CD4-positive, alpha-beta T cell (primary cell): Measurements from ENCODE around the gene CEP192. TPM values are rescaled to one million over a fixed set of nuclear protein-coding genes. Genes with fewer than 3 reads are reported as not detected.

Source experiments
- ATAC-seq: fragments of 200-7000 bp; cut with Tn5 transposase; one replicate; pipeline ENCODE4 v1.10.0; 2022; ENCODE audit warnings: mild to moderate bottlenecking; ENCODE audit not compliant: poor library complexity
- CTCF ChIA-PET: fragments of 350-600 bp; sonication (Branson Sonifier 250); formaldehyde crosslinking; loops from one replicate; lab custom pipeline; 2021; ENCODE audit warnings: antibody characterized with exemption, inconsistent platforms; lab: Charles Lee
- POLR2A ChIA-PET: fragments of 350-600 bp; sonication (Branson Sonifier 250); formaldehyde crosslinking; loops from one replicate; lab custom pipeline; 2021; ENCODE audit warnings: antibody characterized with exemption, inconsistent platforms; lab: Charles Lee
- DNase-seq, 14 experiments: peaks; one replicate each; pipeline ENCODE4 v3.0.0-alpha.2; 2013 to 2020; ENCODE audit warnings: mixed read lengths in 2 of 14
- H3K27ac ChIP-seq, 2 donors: one replicate each; pipeline versions ENCODE4 v1.5.1 to v1.7.0; 2013; ENCODE audit warnings: low read length in 2 of 2, low read depth in 1 of 2, mild to moderate bottlenecking in 1 of 2
- H3K27me3 ChIP-seq, 2 experiments: 1 replicate in 1 of 2; 2 replicates in 1 of 2; pipeline versions ENCODE4 v1.6.1 to v1.7.0; 2013; ENCODE audit warnings: low read length in 2 of 2, control low read depth in 1 of 2, mild to moderate bottlenecking in 1 of 2, moderate library complexity in 1 of 2; ENCODE audit not compliant: insufficient read depth in 2 of 2, control insufficient read depth in 1 of 2
- H3K36me3 ChIP-seq: one replicate; pipeline ENCODE4 v1.6.1; 2013; ENCODE audit warnings: low read length, control low read depth; ENCODE audit not compliant: insufficient read depth
- H3K4me1 ChIP-seq: one replicate; pipeline ENCODE4 v1.6.1; 2013; ENCODE audit warnings: low read length, control low read depth; ENCODE audit not compliant: insufficient read depth
- H3K4me3 ChIP-seq: one replicate; pipeline ENCODE4 v1.5.1; 2013; ENCODE audit warnings: mild to moderate bottlenecking, low read length, moderate library complexity
- H3K9me3 ChIP-seq, 2 experiments: 1 replicate in 1 of 2; 2 replicates in 1 of 2; pipeline versions ENCODE4 v1.6.1 to v1.7.0; 2013; ENCODE audit warnings: low read length in 2 of 2, mild to moderate bottlenecking in 2 of 2, control low read depth in 1 of 2, moderate library complexity in 1 of 2; ENCODE audit not compliant: control insufficient read depth in 1 of 2, insufficient read depth in 1 of 2
- H3K27ac Mint-ChIP-seq: one replicate; pipeline ENCODE4 v1.8.0; 2020; ENCODE audit warnings: mixed read lengths
- H3K27me3 Mint-ChIP-seq: one replicate; pipeline ENCODE4 v1.8.0; 2021; ENCODE audit warnings: mixed read lengths
- H3K36me3 Mint-ChIP-seq: one replicate; pipeline ENCODE4 v1.8.0; 2021; ENCODE audit warnings: low read depth, mixed read lengths
- H3K4me1 Mint-ChIP-seq: one replicate; pipeline ENCODE4 v1.8.0; 2021; ENCODE audit warnings: low read depth, mixed read lengths
- H3K4me3 Mint-ChIP-seq: one replicate; pipeline ENCODE4 v1.8.0; 2020; ENCODE audit warnings: mild to moderate bottlenecking, mixed read lengths
- H3K9me3 Mint-ChIP-seq: one replicate; pipeline ENCODE4 v1.8.0; 2020; ENCODE audit warnings: mixed read lengths
- intact Hi-C, 2 experiments: fragments of 100-400 bp; cut with DNase I in 1 of 2; cut with micrococcal nuclease in 1 of 2; formaldehyde crosslinking; loops; one replicate each; pipeline versions ENCODE4 v1.15.1 to v1.9.0; 2023 to 2025; cut with DNase I, micrococcal nuclease
- total RNA-seq, 174 experiments: library from RNA in 2 of 174; stranded (reverse) in 2 of 174; gene quantifications; one replicate each; pipeline ENCODE4 v1.2.3 and lab custom pipeline; 2021 to 2026
- TF ChIP-seq, protein P1 (sequence below): fragments of 200-600 bp; IDR thresholded peaks from one replicate; pipeline ENCODE4 v1.8.0; 2022; ENCODE audit warnings: antibody characterized with exemption, mild to moderate bottlenecking

CEP192 gene
- total RNA-seq, 2 experiments from 2014 or later = 23.4 to 25.0 TPM

DNA sequence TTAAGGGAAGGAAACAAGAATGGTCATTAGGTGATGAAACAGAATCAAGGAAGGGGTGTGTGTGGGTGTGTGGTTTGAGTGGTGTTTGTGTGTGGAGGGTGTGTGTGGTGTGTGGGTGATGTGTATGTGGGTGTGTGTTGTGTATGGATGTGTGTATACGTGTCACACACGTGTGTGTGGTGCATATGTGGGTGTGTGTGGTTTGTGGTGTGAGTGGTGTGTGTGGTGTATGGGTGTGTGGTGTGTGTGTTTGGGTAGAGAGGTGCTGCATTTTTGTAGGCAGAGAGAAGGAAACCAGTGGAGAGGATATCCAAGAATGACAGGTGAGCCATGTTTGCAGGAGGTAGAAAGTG is 1.1 kb upstream of the CEP192 start:
- H3K4me1 Mint-ChIP-seq = peaks cover 21% of the 10 kb centered on the region
- POLR2A ChIA-PET = interaction anchor here (1.6 to 2.0 kb wide), 6 partner anchors 15 to 613 kb away, joined by 3 to 47 read pairs (median 12); partner anchors contain the start of genes AFG3L2, CEP76, PSMG2 and PTPN2

DNA sequence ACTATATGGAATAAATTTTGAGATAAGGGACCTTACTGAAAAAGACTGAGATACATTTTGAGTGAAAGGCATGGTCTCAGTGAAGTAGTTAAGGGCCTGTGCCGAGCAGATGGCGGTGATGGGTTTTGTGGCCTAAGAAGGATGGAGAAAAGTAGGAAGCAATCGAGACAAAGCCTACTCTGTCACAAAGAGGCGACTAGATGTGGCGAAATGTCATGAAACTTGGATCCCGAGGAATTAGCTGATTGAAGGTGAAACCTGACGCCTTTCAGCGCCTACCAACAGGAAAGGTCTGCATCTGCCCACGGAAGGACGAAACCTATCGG is 558 bp upstream of the CEP192 start:
- H3K9me3 Mint-ChIP-seq = no peaks in the 10 kb centered on the region
- no peaks in the 10 kb centered on the region for H3K27me3 Mint-ChIP-seq
- no peaks in the 10 kb centered on the region for H3K9me3 ChIP-seq
- peaks cover 26% of the 10 kb centered on the region for H3K4me1 ChIP-seq
- TF ChIP-seq, protein P1, sequence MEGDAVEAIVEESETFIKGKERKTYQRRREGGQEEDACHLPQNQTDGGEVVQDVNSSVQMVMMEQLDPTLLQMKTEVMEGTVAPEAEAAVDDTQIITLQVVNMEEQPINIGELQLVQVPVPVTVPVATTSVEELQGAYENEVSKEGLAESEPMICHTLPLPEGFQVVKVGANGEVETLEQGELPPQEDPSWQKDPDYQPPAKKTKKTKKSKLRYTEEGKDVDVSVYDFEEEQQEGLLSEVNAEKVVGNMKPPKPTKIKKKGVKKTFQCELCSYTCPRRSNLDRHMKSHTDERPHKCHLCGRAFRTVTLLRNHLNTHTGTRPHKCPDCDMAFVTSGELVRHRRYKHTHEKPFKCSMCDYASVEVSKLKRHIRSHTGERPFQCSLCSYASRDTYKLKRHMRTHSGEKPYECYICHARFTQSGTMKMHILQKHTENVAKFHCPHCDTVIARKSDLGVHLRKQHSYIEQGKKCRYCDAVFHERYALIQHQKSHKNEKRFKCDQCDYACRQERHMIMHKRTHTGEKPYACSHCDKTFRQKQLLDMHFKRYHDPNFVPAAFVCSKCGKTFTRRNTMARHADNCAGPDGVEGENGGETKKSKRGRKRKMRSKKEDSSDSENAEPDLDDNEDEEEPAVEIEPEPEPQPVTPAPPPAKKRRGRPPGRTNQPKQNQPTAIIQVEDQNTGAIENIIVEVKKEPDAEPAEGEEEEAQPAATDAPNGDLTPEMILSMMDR = no peak
- peaks cover 3% of the 10 kb centered on the region for H3K36me3 ChIP-seq
- ChIA-PET CTCF (interaction anchor here (1.0 to 1.2 kb wide), 2 partner anchors 14 to 263 kb away, joined by 3 read pairs; no protein-coding TSS in a partner anchor), POLR2A (interaction anchor here (0.7 to 2.0 kb wide), 11 partner anchors 15 to 621 kb away, joined by 3 to 47 read pairs (median 4); partner anchors contain the start of genes AFG3L2, CEP76, PSMG2 and PTPN2)
- H3K4me3 ChIP-seq = peak overlapping the region; percentile 85
- intact Hi-C loops = loop anchor here (2.0 to 10.0 kb wide), 6 partner anchors 42 to 737 kb away; partner anchors contain the start of genes AFG3L2 (in 1 of the 2), CEP76 (in 1 of the 2), FAM210A (in 1 of the 2) and PSMG2 (in 1 of the 2)
- ATAC-seq (no peak), DNase-seq (no peak)
- no peak overlapping the region for H3K4me3 Mint-ChIP-seq
- H3K4me1 Mint-ChIP-seq = peaks cover 21% of the 10 kb centered on the region
- H3K27me3 ChIP-seq = no peaks in the 10 kb centered on the region
- peaks cover 20% of the 10 kb centered on the region for H3K36me3 Mint-ChIP-seq
- H3K27ac Mint-ChIP-seq = peak overlapping the region; percentile 83
- H3K27ac ChIP-seq = peak overlapping the region in 1 of 2 donors; percentile 53

More for the DNA sequence above, 1.1 kb upstream of the CEP192 start:
- Mint-ChIP-seq H3K4me3 (no peak overlapping the region), H3K9me3 (no peaks in the 10 kb centered on the region), H3K27me3 (no peaks in the 10 kb centered on the region), H3K36me3 (peaks cover 23% of the 10 kb centered on the region), H3K27ac (peak overlapping the region; percentile 83)
- no peaks in the 10 kb centered on the region for H3K36me3 ChIP-seq
- H3K4me3 ChIP-seq = peak overlapping the region; percentile 85
- H3K27me3 ChIP-seq = no peaks in the 10 kb centered on the region
- DNase-seq (peak in 4 of 14 experiments; percentile 3 to 44 (median 28)), ATAC-seq (no peak)
- TF ChIP-seq, protein P1 = no peak
- H3K4me1 ChIP-seq = peaks cover 23% of the 10 kb centered on the region
- intact Hi-C loops = loop anchor here (2.0 to 10.0 kb wide), 6 partner anchors 41 to 737 kb away; partner anchors contain the start of genes AFG3L2 (in 1 of the 2), CEP76 (in 1 of the 2), FAM210A (in 1 of the 2) and PSMG2 (in 1 of the 2)
- no peaks in the 10 kb centered on the region for H3K9me3 ChIP-seq
- H3K27ac ChIP-seq = no peak overlapping the region
- CTCF ChIA-PET = no interaction called here

DNA sequence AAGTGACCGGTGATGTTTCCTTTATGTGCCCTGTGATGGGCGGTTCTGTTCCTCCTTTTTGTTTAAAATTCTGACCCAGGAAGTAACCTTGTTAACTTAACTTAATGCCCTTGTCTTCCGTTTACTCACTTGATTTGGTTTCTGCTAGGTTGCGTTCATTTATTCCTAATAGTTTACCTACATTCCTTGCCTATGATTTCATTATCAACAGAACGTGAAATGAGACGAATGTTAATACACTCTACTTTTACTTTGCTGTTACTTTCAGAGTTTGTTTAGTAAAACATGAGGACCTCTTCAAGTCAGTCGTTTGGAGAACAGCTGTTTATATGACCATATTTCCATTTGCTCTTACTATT is 638 bp downstream of the CEP192 start:
- Mint-ChIP-seq H3K9me3 (no peaks in the 10 kb centered on the region), H3K27me3 (no peaks in the 10 kb centered on the region), H3K4me1 (peaks cover 21% of the 10 kb centered on the region), H3K27ac (peak overlapping the region; percentile 83), H3K36me3 (peaks cover 18% of the 10 kb centered on the region), H3K4me3 (no peak overlapping the region)
- TF ChIP-seq, protein P1 = no peak
- DNase-seq (no peak), ATAC-seq (no peak)
- peak overlapping the region; percentile 61 to 84 for H3K27ac ChIP-seq
- H3K4me1 ChIP-seq = peaks cover 38% of the 10 kb centered on the region
- no peaks in the 10 kb centered on the region for H3K27me3 ChIP-seq
- peaks cover 4% of the 10 kb centered on the region for H3K36me3 ChIP-seq
- intact Hi-C loops = loop anchor here (1.0 to 10.0 kb wide), 7 partner anchors 43 to 736 kb away; partner anchors contain the start of genes SEH1L (in 2 of the 2), AFG3L2 (in 1 of the 2), CEP76 (in 1 of the 2) and FAM210A (in 1 of the 2)
- POLR2A ChIA-PET = interaction anchor here (0.6 to 2.0 kb wide), 4 partner anchors 17 to 286 kb away, joined by 3 to 47 read pairs (median 11); partner anchors contain the start of genes PTPN2 and SEH1L
- CTCF ChIA-PET = interaction anchor here (0.8 kb wide), 1 partner anchor 44 kb away, joined by 5 read pairs; the partner anchor contains the start of gene SEH1L
- H3K9me3 ChIP-seq = no peaks in the 10 kb centered on the region
- H3K4me3 ChIP-seq = peak overlapping the region; percentile 85
